AG09319 (cell line): ENCODE results near the gene GPRASP2.

Experiments used
- DNase-seq: peaks from one replicate; pipeline ENCODE4 v3.0.0-alpha.2; 2010; ENCODE audit warnings: low read depth; ENCODE audit errors: extremely low read depth
- CTCF ChIP-seq: IDR thresholded peaks from 2 replicates; pipeline ENCODE4 v1.5.1; 2011; ENCODE audit warnings: low read depth, mild to moderate bottlenecking, inconsistent platforms, low read length, moderate library complexity

The GPRASP2 gene

GRCh38 chrX:102723456-102723855 is 11.2 kb downstream of the GPRASP2 start:
- no peak for TF ChIP-seq CTCF
- no peak for DNase-seq

GRCh38 chrX:102727761-102728160 is 15.5 kb downstream of the GPRASP2 start:
- no peak for TF ChIP-seq CTCF
- DNase-seq = no peak

- no peak for TF ChIP-seq CTCF
- DNase-seq = no peak
Measured at GRCh38 chrX:102728646-102729045, 16.4 kb downstream of the GPRASP2 start.

- no peak for DNase-seq
- no peak for TF ChIP-seq CTCF
Measured at GRCh38 chrX:102739657-102740056, 27.4 kb downstream of the GPRASP2 start.

GRCh38 chrX:102744307-102744706 is 32.1 kb downstream of the GPRASP2 start:
- no peak for TF ChIP-seq CTCF
- DNase-seq = no peak

GRCh38 chrX:102745513-102745856 is 33.2 kb downstream of the GPRASP2 start:
- no peak for TF ChIP-seq CTCF
- no peak for DNase-seq

GRCh38 chrX:102745857-102746584 is 33.8 kb downstream of the GPRASP2 start:
- no peak for DNase-seq
- TF ChIP-seq CTCF = no peak
